ENCODE data around the gene GLIS1. TPM values are rescaled to one million over a fixed set of nuclear protein-coding genes. Genes with fewer than 3 reads are reported as not detected.

Gene GLIS1
- total and polyA plus RNA-seq, 2 donors (not counting 3 experiments of a cell fraction or from before 2014, with no cell fraction given) = not detected

- H3K79me2 ChIP-seq (ENCODE audit: control insufficient read depth, insufficient read depth, low read length) = no peaks in the 10 kb centered on the region
- no peaks in the 10 kb centered on the region for H3K36me3 ChIP-seq (ENCODE audit: control insufficient read depth in 2 of 2, extremely low read depth in 1 of 2, insufficient read depth in 2 of 2, low read length in 2 of 2)
- H3K27ac ChIP-seq (ENCODE audit: insufficient read depth, low read depth, low read length) = no peak overlapping the region
- intact Hi-C loops (cut with micrococcal nuclease) (no loop called here), dilution Hi-C loops (cut with MboI; ENCODE audit: extremely low pct_ligation_motif_present, low sequenced_read_pairs) (no loop called here)
- no peaks in the 10 kb centered on the region for H3K9me1 ChIP-seq (replicated peaks; ENCODE audit: control insufficient read depth, extremely low read depth, insufficient read depth, low read length)
- H3K27me3 ChIP-seq (ENCODE audit: control insufficient read depth in 2 of 2, insufficient read depth in 2 of 2, low read length in 2 of 2) = peaks cover 0 to 1% of the 10 kb centered on the region in 2 experiments
- H3K4me1 ChIP-seq (ENCODE audit: control insufficient read depth, extremely low read depth, insufficient read depth, low read length) = no peaks in the 10 kb centered on the region
- no peaks in the 10 kb centered on the region for H3K9me3 ChIP-seq (replicated peaks; ENCODE audit: control insufficient read depth, insufficient read depth, low read length)
- ChIA-PET CTCF (no interaction called here), POLR2A (no interaction called here)
- no peak overlapping the region for H3K4me2 ChIP-seq (ENCODE audit: insufficient read depth, low read length)
- no peak overlapping the region for H3K9ac ChIP-seq (replicated peaks; ENCODE audit: extremely low read depth, insufficient read depth, low read length)
- H2AFZ ChIP-seq (ENCODE audit: low read depth, low read length) = no peak overlapping the region
- DNase-seq (ENCODE audit: low read depth, low spot score) (no peak), FAIRE-seq (no peak)
- BruUV-seq (replicated peaks) = no TSS peak
- H4K20me1 ChIP-seq (replicated peaks; ENCODE audit: control insufficient read depth, extremely low read depth, insufficient read depth, low read length) = no peaks in the 10 kb centered on the region
- no peak overlapping the region for H3K4me3 ChIP-seq (replicated peaks in 1 of 3; ENCODE audit: insufficient read depth in 1 of 3, low read depth in 1 of 3, low read length in 3 of 3)
- TF ChIP-seq MYC (IDR thresholded peaks at IDR 0.05; ENCODE audit: low read depth, low read length) = no peak
- no peak for TF ChIP-seq GATA2 (IDR thresholded peaks at IDR 0.05; ENCODE audit: insufficient read depth, insufficient read length, low read depth, low read length)
- no peak for TF ChIP-seq POLR2A (IDR thresholded peaks at IDR 0.05; ENCODE audit: low read depth, low read length)
- TF ChIP-seq CTCF (IDR thresholded peaks at IDR 0.05; ENCODE audit: extremely low read depth in 1 of 2, insufficient read depth in 1 of 2, low read depth in 1 of 2, low read length in 2 of 2) = no peak
- TF ChIP-seq MAX (IDR thresholded peaks at IDR 0.05; ENCODE audit: insufficient read depth, insufficient read length) = no peak
- TF ChIP-seq POLR2AphosphoS5 (IDR thresholded peaks at IDR 0.05; ENCODE audit: insufficient read depth, low read depth, low read length) = no peak
- no peak for TF ChIP-seq EZH2 (IDR thresholded peaks at IDR 0.05; ENCODE audit: borderline replicate concordance, low read depth, low read length, severe bottlenecking)
- TF ChIP-seq FOS (IDR thresholded peaks at IDR 0.05; ENCODE audit: borderline replicate concordance, insufficient read depth, low read length) = no peak
- no peak for TF ChIP-seq JUN (IDR thresholded peaks at IDR 0.05; ENCODE audit: borderline replicate concordance, insufficient read depth, insufficient read length, low read depth)
Observed at GRCh38 chr1:53672785-53673184, 66.2 kb downstream of the GLIS1 start.
